HG02981 (cell line): Measurements from ENCODE around the gene RNF44.

Experiments used
- ATAC-seq: cut with Tn5 transposase; IDR thresholded peaks from one replicate; pipeline ENCODE4 v1.9.1; 2021; ENCODE audit warnings: mild to moderate bottlenecking, moderate library complexity; ENCODE audit not compliant: unreplicated experiment

The RNF44 gene

GRCh38 chr5:176535664-176536131 lies 1.5 kb downstream of the RNF44 start:
- no peak for ATAC-seq

- no peak for ATAC-seq
Measured at GRCh38 chr5:176535101-176535663, 2.0 kb downstream of the RNF44 start.

DNA sequence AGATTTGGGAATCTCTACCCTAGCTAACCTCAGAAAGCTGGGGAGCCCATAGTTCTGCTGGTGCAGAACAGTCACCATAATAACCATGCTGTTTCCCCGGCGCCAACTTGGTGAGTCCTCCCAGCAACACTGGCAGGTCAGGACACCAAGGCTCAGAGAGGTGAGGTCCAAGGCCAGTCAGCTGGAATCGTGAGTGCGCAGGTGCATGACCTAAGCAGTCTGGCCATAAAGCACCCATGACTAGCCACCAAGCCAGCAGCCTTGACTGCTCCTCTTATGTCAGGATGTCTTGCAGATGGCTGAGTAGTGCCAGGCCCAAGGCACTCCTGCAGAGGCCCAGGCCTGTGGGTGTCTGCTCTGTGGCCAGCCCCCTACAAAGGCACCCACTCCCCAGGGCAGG lies 2.6 kb downstream of the RNF44 start:
- ATAC-seq, result no peak

GRCh38 chr5:176533894-176534611 lies 3.1 kb downstream of the RNF44 start:
- no peak for ATAC-seq

DNA sequence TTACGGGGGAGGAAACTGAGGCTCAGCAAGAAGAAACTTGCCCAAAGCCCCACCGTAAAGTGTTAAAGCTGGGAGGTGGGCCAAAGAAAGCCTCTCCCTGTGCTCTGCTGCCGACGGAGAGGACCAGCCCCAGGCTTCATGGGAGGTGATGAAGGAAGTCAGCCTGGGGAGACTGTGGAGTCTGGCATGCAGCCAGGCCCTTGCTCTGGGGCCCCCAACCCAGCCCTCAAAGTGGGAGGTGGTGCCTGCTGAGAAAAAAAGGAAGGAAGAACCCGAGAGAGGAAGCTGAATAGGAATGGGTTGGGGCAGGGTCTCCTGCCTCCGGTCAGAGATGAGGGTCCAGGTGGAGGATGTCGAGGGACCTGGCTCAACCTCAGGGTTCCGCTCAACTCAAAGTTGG lies 3.8 kb downstream of the RNF44 start:
- no peak for ATAC-seq

DNA sequence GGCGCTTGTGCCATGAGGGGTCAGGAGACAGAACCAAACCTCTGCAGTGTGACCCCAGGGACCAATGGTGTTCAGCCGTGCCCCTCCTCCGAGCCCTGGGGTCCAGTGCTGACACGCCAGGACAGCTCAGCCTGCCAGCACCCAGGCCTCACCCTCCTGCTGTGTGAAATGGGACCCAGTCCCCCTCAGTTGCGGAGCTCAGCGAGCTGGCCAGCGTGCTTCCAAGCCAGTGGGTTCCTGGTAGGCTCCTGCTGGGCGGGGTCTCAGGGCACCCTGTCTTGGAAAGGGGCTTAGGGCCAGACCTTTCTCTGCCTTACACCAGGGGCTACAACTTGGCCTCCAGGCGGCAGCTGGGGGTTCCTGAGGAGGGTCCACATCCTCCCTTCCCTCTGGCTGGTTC lies 4.4 kb downstream of the RNF44 start:
- ATAC-seq, result no peak

DNA sequence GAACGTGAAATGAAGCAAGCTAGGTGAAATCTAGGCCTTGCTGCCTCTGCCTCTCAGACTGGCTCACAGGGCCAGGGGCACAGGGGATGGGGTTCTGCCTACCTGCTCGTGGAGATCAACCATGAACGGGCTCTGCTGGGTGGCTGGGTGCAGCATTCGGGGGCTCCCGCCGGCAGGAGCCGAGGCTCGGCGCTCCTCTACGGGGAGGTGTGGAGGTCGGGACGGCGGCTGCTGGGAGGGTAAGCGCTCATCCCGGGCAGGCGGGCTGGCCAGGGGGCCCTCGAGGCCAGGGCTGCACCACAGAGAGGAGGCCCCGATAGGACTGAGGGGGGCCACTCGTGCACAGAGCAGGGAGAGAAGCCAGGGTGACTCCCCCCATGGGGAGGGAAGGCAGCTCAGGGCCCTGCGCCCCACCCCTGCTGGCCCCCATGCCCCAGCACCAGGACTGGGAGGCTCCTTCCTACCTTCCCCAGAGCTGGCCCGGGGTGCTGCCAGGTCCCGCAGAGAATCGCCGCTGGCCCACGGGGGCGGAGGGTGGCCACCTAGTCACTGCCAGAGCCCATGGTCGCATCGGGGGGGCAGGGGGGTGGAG lies 5.2 kb downstream of the RNF44 start:
- ATAC-seq, result no peak

DNA sequence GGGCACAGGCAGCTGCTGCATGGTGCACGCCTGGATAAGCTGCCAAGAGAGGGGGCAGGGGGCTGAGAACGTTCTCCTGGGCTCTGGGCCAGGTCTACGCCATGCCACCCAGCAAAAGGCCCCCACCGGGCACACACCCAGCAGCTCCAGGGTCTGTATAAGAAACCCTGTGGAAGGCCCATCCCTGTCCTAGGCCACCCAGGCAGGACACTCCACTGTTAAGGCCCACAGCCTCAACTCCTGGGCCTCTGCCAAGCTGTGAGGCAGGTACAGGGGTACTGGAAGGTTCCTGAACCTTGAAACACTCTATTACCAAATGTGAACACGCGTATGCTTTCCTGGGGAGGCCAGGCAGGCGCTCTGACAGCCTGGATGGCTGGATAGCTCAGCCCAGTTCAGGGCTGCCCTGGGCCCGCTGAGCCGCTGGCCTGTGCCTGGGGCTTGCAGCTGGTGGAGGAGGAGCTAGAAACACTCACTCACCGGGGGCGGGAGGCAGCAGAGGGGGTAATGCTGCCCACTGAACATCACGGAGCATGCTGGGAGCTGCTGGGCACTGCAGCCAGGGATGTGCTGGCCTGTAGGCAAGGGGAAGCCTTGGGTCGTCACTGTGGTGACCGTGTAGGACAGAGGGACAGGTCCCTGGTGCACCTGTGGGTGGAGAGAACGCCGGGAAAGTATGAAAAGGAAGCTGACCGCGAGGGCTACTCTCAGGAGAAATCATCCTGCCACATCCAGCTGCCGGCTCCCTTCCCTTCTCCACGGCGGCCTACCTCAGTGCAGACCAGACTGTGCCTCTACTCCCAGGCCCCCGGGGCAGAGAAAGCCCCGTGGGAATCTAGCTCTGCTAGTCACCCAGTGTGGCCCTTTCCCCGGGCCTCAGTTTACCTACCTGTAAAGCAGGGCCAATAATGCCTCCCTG lies 6.0 kb downstream of the RNF44 start:
- ATAC-seq, result no peak

DNA sequence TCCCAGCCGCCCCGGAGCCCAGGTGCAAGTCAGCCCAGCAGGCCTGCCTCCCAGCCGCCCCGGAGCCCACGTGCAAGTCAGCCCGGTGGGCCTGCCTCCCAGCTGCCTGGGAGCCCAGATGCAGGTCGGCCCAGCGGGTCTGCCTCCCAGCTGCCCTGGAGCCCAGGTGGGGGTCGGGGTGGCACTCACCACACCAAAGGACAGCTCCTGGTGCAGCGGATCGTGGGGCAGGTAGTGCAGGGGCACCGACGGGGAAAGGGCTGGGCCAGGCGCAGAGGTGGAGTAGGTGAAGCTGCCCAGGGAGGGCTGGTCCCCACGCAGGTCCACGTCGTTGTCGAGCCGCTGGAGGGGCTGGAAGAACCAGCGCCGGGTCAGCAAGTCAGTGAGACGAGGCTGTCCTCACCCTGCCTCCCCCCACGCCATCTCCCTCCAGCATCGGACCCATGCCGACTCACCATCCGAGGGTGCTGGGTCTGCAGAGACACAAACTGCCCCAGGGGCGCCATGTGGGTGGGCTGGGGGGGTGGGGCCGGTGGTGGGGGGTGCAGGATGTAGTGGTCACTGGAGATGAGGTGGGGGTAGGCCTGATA lies 6.7 kb downstream of the RNF44 start:
- ATAC-seq, result no peak

GRCh38 chr5:176529741-176530141 lies 7.5 kb downstream of the RNF44 start:
- ATAC-seq, result no peak

DNA sequence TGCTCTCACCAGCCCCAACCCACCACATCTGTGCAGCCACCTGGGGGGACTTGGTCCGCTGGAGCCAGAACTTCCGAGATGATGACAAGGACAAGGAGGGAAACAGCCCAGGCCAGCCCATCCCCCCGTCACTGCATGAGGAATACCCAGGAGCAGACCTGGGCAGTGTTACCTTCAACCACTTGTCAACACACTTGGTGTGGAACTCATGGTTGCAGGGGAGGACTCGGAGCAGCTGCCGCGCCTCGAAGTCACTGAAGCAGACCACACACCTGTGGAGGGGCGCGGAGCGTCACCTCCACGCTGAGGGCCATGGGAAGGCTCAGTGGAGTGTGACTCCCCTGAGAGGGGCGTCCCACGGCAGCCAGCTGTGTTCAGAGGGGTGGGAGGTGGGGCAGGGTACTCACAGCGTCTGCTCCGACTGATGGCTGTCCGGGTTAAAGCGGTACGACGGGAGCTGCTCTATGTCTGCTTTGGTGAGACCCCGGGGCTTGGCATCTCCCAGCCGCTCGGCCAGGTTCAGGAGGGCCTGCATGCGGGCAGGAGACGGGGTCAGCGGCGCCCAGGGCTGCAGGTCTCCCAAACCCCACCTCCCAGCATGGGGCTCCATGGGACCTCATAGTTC lies 8.0 kb downstream of the RNF44 start:
- ATAC-seq, result no peak

- no peak for ATAC-seq
Measured at GRCh38 chr5:176528761-176529115, 8.5 kb downstream of the RNF44 start.

DNA sequence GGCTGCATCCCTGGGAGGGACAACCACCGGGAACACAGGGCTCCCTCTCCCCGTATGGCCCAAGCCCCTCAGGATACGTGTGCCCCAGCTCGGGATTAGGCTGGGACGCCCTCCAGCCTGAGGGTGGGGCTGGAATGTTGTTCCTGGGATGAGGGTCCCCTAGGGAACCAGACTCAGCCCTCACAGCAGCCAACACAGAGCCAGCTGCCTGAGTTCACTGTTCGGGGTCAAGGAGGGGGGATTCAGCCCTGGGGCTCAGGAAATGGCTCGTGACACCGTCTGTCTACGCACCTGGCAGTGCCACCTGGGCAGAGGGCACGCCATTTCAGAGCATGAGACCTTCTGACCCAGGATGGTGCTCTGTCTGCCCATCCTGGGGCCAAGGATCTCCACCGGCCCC lies 8.9 kb downstream of the RNF44 start:
- no peak for ATAC-seq

- no peak for ATAC-seq
Measured at GRCh38 chr5:176527246-176528222, 9.7 kb downstream of the RNF44 start.

GRCh38 chr5:176526462-176526861 lies 10.7 kb downstream of the RNF44 start:
- ATAC-seq, result no peak

- ATAC-seq, result no peak
Measured at GRCh38 chr5:176525677-176526076, 11.5 kb downstream of the RNF44 start.

DNA sequence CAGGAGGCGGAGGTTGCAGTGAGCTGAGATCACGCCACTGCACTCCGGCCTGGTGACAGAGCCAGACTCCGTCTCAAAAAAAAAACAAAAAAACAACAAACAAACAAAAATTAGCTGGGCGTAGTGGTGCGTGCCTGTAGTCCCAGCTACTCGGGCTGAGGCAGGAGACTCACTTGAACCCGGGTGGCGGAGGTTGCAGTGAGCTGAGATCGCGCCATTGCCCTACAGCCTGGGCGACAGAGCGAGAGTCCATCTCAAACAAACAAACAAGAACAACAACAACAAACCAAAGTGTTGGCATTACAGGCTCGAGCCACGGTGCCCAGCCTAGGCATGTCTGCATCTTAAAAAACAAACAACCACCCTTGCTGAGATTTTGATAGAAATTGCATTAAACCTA lies 12.2 kb downstream of the RNF44 start:
- ATAC-seq, result no peak

DNA sequence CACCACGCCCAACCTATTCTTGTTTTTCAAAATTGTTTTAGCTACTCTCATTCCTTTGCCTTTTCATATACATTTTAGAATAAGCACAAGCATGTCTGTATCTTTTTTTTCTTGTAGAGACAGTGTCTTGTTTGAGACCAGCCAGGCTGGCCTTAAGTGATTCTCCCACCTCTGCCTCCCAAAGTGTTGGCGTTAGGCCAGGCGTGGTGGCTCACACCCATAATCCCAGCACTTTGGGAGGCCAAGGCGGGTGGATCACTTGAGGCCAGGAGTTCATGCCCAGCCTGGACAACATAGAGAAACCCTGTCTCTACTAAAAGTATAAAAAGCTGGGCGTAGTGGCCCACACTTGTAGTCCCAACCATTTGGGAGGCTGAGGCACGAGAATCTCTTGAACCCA lies 13.1 kb downstream of the RNF44 start:
- ATAC-seq, result no peak

DNA sequence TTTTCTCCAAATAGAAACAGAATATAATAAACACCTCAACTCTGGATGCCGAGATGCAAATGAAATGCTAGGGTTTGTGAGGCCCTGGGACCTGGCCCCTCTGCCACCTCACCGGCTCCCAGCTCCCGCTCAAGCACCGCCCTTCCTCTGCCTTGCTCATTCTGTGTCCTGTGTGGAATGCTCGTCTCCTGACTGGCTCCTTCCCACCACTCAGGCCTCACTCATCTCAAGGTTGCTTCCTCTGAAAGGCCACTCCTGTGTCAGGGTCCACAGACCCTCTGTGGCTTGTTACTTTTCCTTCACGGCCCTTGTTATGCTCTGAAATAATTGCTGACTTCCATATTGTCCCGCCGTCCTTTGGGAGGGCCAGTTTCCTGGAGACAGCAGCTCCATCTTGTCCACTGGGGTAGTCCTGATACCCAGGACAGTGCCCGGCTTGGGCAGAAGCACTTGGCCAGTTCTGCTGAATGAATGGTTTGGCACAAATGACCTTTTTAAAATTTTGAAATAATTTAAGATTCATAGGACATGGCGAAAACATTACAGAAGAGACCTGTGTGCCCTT lies 15.4 kb downstream of the RNF44 start:
- no peak for ATAC-seq
